Left ventricle myocardium inferior (tissue), 1 donor: ENCODE data around the gene TCF20. TPM values are rescaled to one million over a fixed set of nuclear protein-coding genes. Genes with fewer than 3 reads are reported as not detected.
A peak's percentile ranks its signal among the peaks of the same experiment; 100 is the strongest.

ENCODE experiments used
- DNase-seq: peaks from one replicate; pipeline ENCODE4 v3.0.0-alpha.2; 2020
- H3K27ac ChIP-seq: fragments of 200-600 bp; replicated peaks from 2 replicates; pipeline ENCODE4 v1.8.0; 2021
- H3K27me3 ChIP-seq: fragments of 200-600 bp; 2 replicates; pipeline ENCODE4 v1.8.0; 2021; ENCODE audit warnings: low read depth
- H3K36me3 ChIP-seq: fragments of 200-600 bp; 2 replicates; pipeline ENCODE4 v1.8.0; 2021
- H3K4me1 ChIP-seq: fragments of 200-600 bp; 2 replicates; pipeline ENCODE4 v1.8.0; 2021
- H3K4me3 ChIP-seq: fragments of 200-600 bp; 2 replicates; pipeline ENCODE4 v1.8.0; 2021; ENCODE audit warnings: mild to moderate bottlenecking, moderate library complexity
- H3K9me3 ChIP-seq: fragments of 200-600 bp; replicated peaks from 2 replicates; pipeline ENCODE4 v1.8.0; 2021
- CTCF ChIP-seq: fragments of 200-600 bp; IDR thresholded peaks from 2 replicates; pipeline ENCODE4 v1.8.0; 2021; ENCODE audit warnings: antibody characterized with exemption, mild to moderate bottlenecking, borderline replicate concordance
- intact Hi-C: fragments of 100-400 bp; cut with micrococcal nuclease; formaldehyde crosslinking; loops from one replicate; pipeline ENCODE4 v1.11.0; 2022
- total RNA-seq: library from RNA; stranded (reverse); fragmentation: NEBNext Ultra II Directional; extraction: Animal tissue kit (Norgen Biotek cat#: 25700); gene quantifications from one replicate; pipeline ENCODE4 v1.2.1, GENCODE V29; 2021
- donor health status: DM: no; HTN: yes; CAD: no; lungs with severe emphysema.

TCF20 gene
- total RNA-seq, 1 donor from 2014 or later = 17.2 TPM

GRCh38 chr22:42303396-42304323 lies 33.2 kb upstream of the TCF20 start:
- DNase-seq = no peak
- intact Hi-C loops = no loop called here
- H3K9me3 ChIP-seq = no peaks in the 10 kb centered on the region
- H3K27me3 ChIP-seq = peaks cover 75% of the 10 kb centered on the region
- no peak overlapping the region for H3K4me3 ChIP-seq
- no peak overlapping the region for H3K27ac ChIP-seq
- no peak for TF ChIP-seq CTCF
- no peaks in the 10 kb centered on the region for H3K4me1 ChIP-seq
- H3K36me3 ChIP-seq = no peaks in the 10 kb centered on the region

- no peak for DNase-seq
- Histone ChIP-seq H3K4me3 (no peak overlapping the region), H3K27me3 (peaks cover 63% of the 10 kb centered on the region), H3K4me1 (peaks cover 2% of the 10 kb centered on the region), H3K27ac (no peak overlapping the region), H3K9me3 (no peaks in the 10 kb centered on the region), H3K36me3 (no peaks in the 10 kb centered on the region)
- intact Hi-C loops = no loop called here
- TF ChIP-seq CTCF = no peak
Measured at GRCh38 chr22:42301742-42302102, 31.3 kb upstream of the TCF20 start.

GRCh38 chr22:42301077-42301741 lies 30.8 kb upstream of the TCF20 start:
- no peak for TF ChIP-seq CTCF
- no peak overlapping the region for H3K4me3 ChIP-seq
- peaks cover 58% of the 10 kb centered on the region for H3K27me3 ChIP-seq
- intact Hi-C loops = no loop called here
- DNase-seq = no peak
- H3K4me1 ChIP-seq = peaks cover 7% of the 10 kb centered on the region
- H3K27ac ChIP-seq = no peak overlapping the region
- no peaks in the 10 kb centered on the region for H3K9me3 ChIP-seq
- no peaks in the 10 kb centered on the region for H3K36me3 ChIP-seq

- no peak overlapping the region for H3K27ac ChIP-seq
- DNase-seq = no peak
- H3K27me3 ChIP-seq = peaks cover 51% of the 10 kb centered on the region
- no peak overlapping the region for H3K4me3 ChIP-seq
- H3K9me3 ChIP-seq = no peaks in the 10 kb centered on the region
- intact Hi-C loops = no loop called here
- no peaks in the 10 kb centered on the region for H3K36me3 ChIP-seq
- peaks cover 9% of the 10 kb centered on the region for H3K4me1 ChIP-seq
- no peak for TF ChIP-seq CTCF
Measured at GRCh38 chr22:42300259-42301076, 30.0 kb upstream of the TCF20 start.

- H3K4me3 ChIP-seq = no peak overlapping the region
- TF ChIP-seq CTCF = no peak
- H3K9me3 ChIP-seq = no peaks in the 10 kb centered on the region
- no peak overlapping the region for H3K27ac ChIP-seq
- H3K4me1 ChIP-seq = peaks cover 9% of the 10 kb centered on the region
- peak; percentile 48 for DNase-seq
- intact Hi-C loops = no loop called here
- no peaks in the 10 kb centered on the region for H3K36me3 ChIP-seq
- H3K27me3 ChIP-seq = peaks cover 43% of the 10 kb centered on the region
Measured at GRCh38 chr22:42299586-42300258, 29.3 kb upstream of the TCF20 start.
